Mesendoderm (in vitro differentiated cells): Measurements from ENCODE around the gene ZNF687.

Source experiments
- DNase-seq: peaks from one replicate; pipeline ENCODE4 v3.0.0; 2013
- H2AK5ac ChIP-seq: 2 replicates; pipeline ENCODE4 v1.6.1; 2013; ENCODE audit warnings: low read length, inconsistent platforms
- H2BK120ac ChIP-seq: 2 replicates; pipeline ENCODE4 v1.6.1; 2013; ENCODE audit warnings: low read depth, mild to moderate bottlenecking, low read length, moderate library complexity, mixed read lengths
- H2BK15ac ChIP-seq: replicated peaks from 2 replicates; pipeline ENCODE4 v1.6.1; 2013; ENCODE audit warnings: low read depth, mild to moderate bottlenecking, moderate library complexity
- H2BK5ac ChIP-seq: 2 replicates; pipeline ENCODE4 v1.6.1; 2013; ENCODE audit warnings: low read length, inconsistent platforms
- H3K18ac ChIP-seq: 2 replicates; pipeline ENCODE4 v1.6.1; 2013; ENCODE audit warnings: mild to moderate bottlenecking, low read length, mixed read lengths
- H3K23ac ChIP-seq: one replicate; pipeline ENCODE4 v1.6.1; 2013; ENCODE audit warnings: low read length
- H3K27ac ChIP-seq: 2 replicates; pipeline ENCODE4 v1.5.1; 2013; ENCODE audit warnings: low read depth, mild to moderate bottlenecking, inconsistent platforms, low read length, moderate library complexity
- H3K27me3 ChIP-seq: 2 replicates; pipeline ENCODE4 v1.6.1; 2013; ENCODE audit warnings: low read length, control low read depth, mild to moderate bottlenecking, inconsistent platforms; ENCODE audit not compliant: insufficient read depth, poor library complexity
- H3K36me3 ChIP-seq: 2 replicates; pipeline ENCODE4 v1.6.1; 2013; ENCODE audit warnings: low read length, inconsistent platforms; ENCODE audit not compliant: control insufficient read depth, insufficient read depth
- H3K4ac ChIP-seq: one replicate; pipeline ENCODE4 v1.6.1; 2013; ENCODE audit warnings: low read depth, mild to moderate bottlenecking, low read length, moderate library complexity
- H3K4me1 ChIP-seq: 2 replicates; pipeline ENCODE4 v1.6.1; 2013; ENCODE audit warnings: low read depth, low read length, inconsistent platforms; ENCODE audit not compliant: control insufficient read depth
- H3K4me2 ChIP-seq: 2 replicates; pipeline ENCODE4 v1.6.1; 2013; ENCODE audit warnings: low read length
- H3K4me3 ChIP-seq: 2 replicates; pipeline ENCODE4 v1.5.1; 2013; ENCODE audit warnings: mild to moderate bottlenecking, low read length
- H3K56ac ChIP-seq: one replicate; pipeline ENCODE4 v1.6.1; 2013; ENCODE audit warnings: low read length
- H3K79me1 ChIP-seq: 2 replicates; pipeline ENCODE4 v1.6.1; 2013; ENCODE audit warnings: low read length, inconsistent platforms
- H3K79me2 ChIP-seq: 2 replicates; pipeline ENCODE4 v1.6.1; 2013; ENCODE audit warnings: mild to moderate bottlenecking, low read length; ENCODE audit not compliant: control insufficient read depth, insufficient read depth
- H3K9ac ChIP-seq: 2 replicates; pipeline ENCODE4 v1.6.1; 2013; ENCODE audit warnings: low read length, inconsistent platforms
- H4K5ac ChIP-seq: one replicate; pipeline ENCODE4 v1.6.1; 2013; ENCODE audit warnings: low read length
- H4K8ac ChIP-seq: one replicate; pipeline ENCODE4 v1.6.1; 2013; ENCODE audit warnings: low read depth, mild to moderate bottlenecking, control low read depth, low read length, moderate library complexity
- WGBS: extraction: QIAGEN DNeasy Blood & Tissue Kit; methylation state at CpG from one replicate; pipeline ENCODE4 v1.1.7; 2013; ENCODE audit warnings: low lambda C conversion rate, missing lambda C conversion rate; ENCODE audit not compliant: insufficient coverage; ENCODE audit errors: extremely low coverage; 5-methylcytosine and 5-hydroxymethylcytosine counted together

Gene ZNF687

GRCh38 chr1:151289991-151290708 is 8.1 kb downstream of the ZNF687 start:
- no peak overlapping the region for H3K18ac ChIP-seq
- no peaks in the 10 kb centered on the region for H3K79me2 ChIP-seq
- H2BK120ac ChIP-seq: no peak overlapping the region
- no peak overlapping the region for H4K8ac ChIP-seq
- peaks cover 4% of the 10 kb centered on the region for H3K79me1 ChIP-seq
- peaks cover 14% of the 10 kb centered on the region for H3K36me3 ChIP-seq
- no peak for DNase-seq
- H3K27me3 ChIP-seq: no peaks in the 10 kb centered on the region
- no peak overlapping the region for H2BK5ac ChIP-seq
- no CpG with 5 or more reads among the region's 21 CpGs for WGBS
- no peak overlapping the region for H2AK5ac ChIP-seq
- no peak overlapping the region for H3K4me2 ChIP-seq
- H3K23ac ChIP-seq: no peak overlapping the region
- no peak overlapping the region for H4K5ac ChIP-seq
- no peak overlapping the region for H3K4me3 ChIP-seq
- no peak overlapping the region for H2BK15ac ChIP-seq
- no peaks in the 10 kb centered on the region for H3K4me1 ChIP-seq
- no peak overlapping the region for H3K56ac ChIP-seq
- H3K9ac ChIP-seq: no peak overlapping the region
- no peak overlapping the region for H3K27ac ChIP-seq
- H3K4ac ChIP-seq: no peak overlapping the region

- Histone ChIP-seq H3K18ac (no peak overlapping the region), H3K4ac (no peak overlapping the region), H3K9ac (no peak overlapping the region), H3K27me3 (no peaks in the 10 kb centered on the region), H4K5ac (no peak overlapping the region), H4K8ac (no peak overlapping the region), H3K79me1 (peaks cover 4% of the 10 kb centered on the region), H3K23ac (no peak overlapping the region), H3K4me2 (no peak overlapping the region), H3K36me3 (peaks cover 17% of the 10 kb centered on the region), H2BK120ac (no peak overlapping the region), H2AK5ac (no peak overlapping the region), H3K56ac (no peak overlapping the region), H3K27ac (no peak overlapping the region), H2BK5ac (no peak overlapping the region), H3K4me1 (no peaks in the 10 kb centered on the region), H2BK15ac (no peak overlapping the region), H3K4me3 (no peak overlapping the region), H3K79me2 (no peaks in the 10 kb centered on the region)
- no peak for DNase-seq
- no CpG with 5 or more reads among the region's 19 CpGs for WGBS
Measured at GRCh38 chr1:151290709-151291303, 8.7 kb downstream of the ZNF687 start.

GRCh38 chr1:151292207-151293030 is 10.3 kb downstream of the ZNF687 start:
- no peak overlapping the region for H4K5ac ChIP-seq
- no peak overlapping the region for H3K18ac ChIP-seq
- H2AK5ac ChIP-seq: no peak overlapping the region
- H2BK5ac ChIP-seq: no peak overlapping the region
- DNase-seq: peak; percentile 32
- WGBS: no CpG with 5 or more reads among the region's 13 CpGs
- no peaks in the 10 kb centered on the region for H3K79me2 ChIP-seq
- H2BK15ac ChIP-seq: no peak overlapping the region
- no peaks in the 10 kb centered on the region for H3K4me1 ChIP-seq
- H3K56ac ChIP-seq: no peak overlapping the region
- H3K4ac ChIP-seq: no peak overlapping the region
- H3K4me2 ChIP-seq: no peak overlapping the region
- no peaks in the 10 kb centered on the region for H3K27me3 ChIP-seq
- peaks cover 1% of the 10 kb centered on the region for H3K79me1 ChIP-seq
- H4K8ac ChIP-seq: no peak overlapping the region
- no peak overlapping the region for H3K23ac ChIP-seq
- no peak overlapping the region for H3K4me3 ChIP-seq
- H2BK120ac ChIP-seq: no peak overlapping the region
- no peak overlapping the region for H3K9ac ChIP-seq
- peaks cover 12% of the 10 kb centered on the region for H3K36me3 ChIP-seq
- no peak overlapping the region for H3K27ac ChIP-seq

GRCh38 chr1:151293093-151293492 is 11.0 kb downstream of the ZNF687 start:
- WGBS: no CpG with 5 or more reads among the region's 6 CpGs
- Histone ChIP-seq H2BK5ac (no peak overlapping the region), H3K23ac (no peak overlapping the region), H3K27ac (no peak overlapping the region), H4K5ac (no peak overlapping the region), H3K79me2 (no peaks in the 10 kb centered on the region), H3K36me3 (peaks cover 13% of the 10 kb centered on the region), H3K4me2 (no peak overlapping the region), H3K79me1 (no peaks in the 10 kb centered on the region), H2BK120ac (no peak overlapping the region), H3K18ac (no peak overlapping the region), H3K4me1 (no peaks in the 10 kb centered on the region), H3K27me3 (no peaks in the 10 kb centered on the region), H3K56ac (no peak overlapping the region), H3K9ac (no peak overlapping the region), H3K4ac (no peak overlapping the region), H4K8ac (no peak overlapping the region), H2BK15ac (no peak overlapping the region), H2AK5ac (no peak overlapping the region), H3K4me3 (no peak overlapping the region)
- no peak for DNase-seq

- Histone ChIP-seq H2BK120ac (no peak overlapping the region), H2AK5ac (no peak overlapping the region), H3K4ac (no peak overlapping the region), H4K8ac (no peak overlapping the region), H3K4me3 (no peak overlapping the region), H3K4me1 (no peaks in the 10 kb centered on the region), H3K27me3 (no peaks in the 10 kb centered on the region), H3K23ac (no peak overlapping the region), H3K36me3 (peaks cover 19% of the 10 kb centered on the region), H3K18ac (no peak overlapping the region), H2BK15ac (no peak overlapping the region), H4K5ac (no peak overlapping the region), H3K4me2 (no peak overlapping the region), H2BK5ac (no peak overlapping the region), H3K56ac (no peak overlapping the region), H3K27ac (no peak overlapping the region), H3K79me2 (no peaks in the 10 kb centered on the region), H3K9ac (no peak overlapping the region), H3K79me1 (no peaks in the 10 kb centered on the region)
- no CpG with 5 or more reads among the region's 2 CpGs for WGBS
- DNase-seq: no peak
Measured at GRCh38 chr1:151294742-151295462, 12.8 kb downstream of the ZNF687 start.
